Cardiac muscle cell (in vitro differentiated cells and primary cell): Measurements from ENCODE around the gene TAF4B. TPM values are rescaled to one million over a fixed set of nuclear protein-coding genes. Genes with fewer than 3 reads are reported as not detected.
"Not testable (repeated sequence)": the region's sequence is repeated elsewhere in the genome, so short reads cannot be mapped to it uniquely, and the experiment has no call there.

Source experiments
- DNase-seq, 2 donors: peaks; one replicate each; pipeline versions ENCODE4 v3.0.0 to v3.0.0-alpha.2; 2010 to 2017; ENCODE audit warnings: low read depth in 1 of 2, low spot score in 1 of 2
- H3K27ac ChIP-seq: fragments of 200-600 bp; sonication (generic); 2 replicates; pipeline ENCODE4 v1.5.1; 2016
- H3K27me3 ChIP-seq: fragments of 200-600 bp; sonication (generic); 2 replicates; pipeline ENCODE4 v1.6.0; 2016; ENCODE audit warnings: control low read depth
- H3K36me3 ChIP-seq: fragments of 200-600 bp; sonication (generic); 2 replicates; pipeline ENCODE4 v1.5.1; 2016; ENCODE audit warnings: control low read depth
- H3K4me1 ChIP-seq: fragments of 200-600 bp; sonication (generic); 2 replicates; pipeline ENCODE4 v1.8.1; 2017; ENCODE audit warnings: low read depth, mild to moderate bottlenecking, mixed run types
- H3K4me3 ChIP-seq: fragments of 200-600 bp; sonication (generic); 2 replicates; pipeline ENCODE4 v1.5.1; 2016; ENCODE audit warnings: mild to moderate bottlenecking
- H3K9me3 ChIP-seq: fragments of 200-600 bp; sonication (generic); 2 replicates; pipeline ENCODE4 v1.5.1; 2017; ENCODE audit warnings: low read depth, mild to moderate bottlenecking, control low read depth
- polyA plus RNA-seq: library from polyadenylated mRNA; unstranded; fragments of >200 nt; fragmentation: Nextera tagmentation; extraction: Ambion mirVana; gene quantifications from 2 replicates; pipeline ENCODE4 v1.2.1, GENCODE V29; 2016
- total RNA-seq: library from RNA; depleted of rRNA; stranded (reverse); fragments of >200 nt; gene quantifications from 2 replicates; pipeline ENCODE4 v1.2.3, GENCODE V29; 2016
- TF ChIP-seq, protein P1 (sequence below): IDR thresholded peaks from 2 replicates; pipeline ENCODE4 v1.5.1; 2012; ENCODE audit warnings: low read depth, mild to moderate bottlenecking, low read length

TAF4B gene
- total and polyA plus RNA-seq, 2 experiments from 2014 or later, result 1.5 to 8.2 TPM

- Histone ChIP-seq H3K27me3 (no peaks in the 10 kb centered on the region), H3K4me1 (no peaks in the 10 kb centered on the region), H3K27ac (no peak overlapping the region), H3K9me3 (no peaks in the 10 kb centered on the region), H3K4me3 (no peak overlapping the region), H3K36me3 (no peaks in the 10 kb centered on the region)
- TF ChIP-seq, protein P1, sequence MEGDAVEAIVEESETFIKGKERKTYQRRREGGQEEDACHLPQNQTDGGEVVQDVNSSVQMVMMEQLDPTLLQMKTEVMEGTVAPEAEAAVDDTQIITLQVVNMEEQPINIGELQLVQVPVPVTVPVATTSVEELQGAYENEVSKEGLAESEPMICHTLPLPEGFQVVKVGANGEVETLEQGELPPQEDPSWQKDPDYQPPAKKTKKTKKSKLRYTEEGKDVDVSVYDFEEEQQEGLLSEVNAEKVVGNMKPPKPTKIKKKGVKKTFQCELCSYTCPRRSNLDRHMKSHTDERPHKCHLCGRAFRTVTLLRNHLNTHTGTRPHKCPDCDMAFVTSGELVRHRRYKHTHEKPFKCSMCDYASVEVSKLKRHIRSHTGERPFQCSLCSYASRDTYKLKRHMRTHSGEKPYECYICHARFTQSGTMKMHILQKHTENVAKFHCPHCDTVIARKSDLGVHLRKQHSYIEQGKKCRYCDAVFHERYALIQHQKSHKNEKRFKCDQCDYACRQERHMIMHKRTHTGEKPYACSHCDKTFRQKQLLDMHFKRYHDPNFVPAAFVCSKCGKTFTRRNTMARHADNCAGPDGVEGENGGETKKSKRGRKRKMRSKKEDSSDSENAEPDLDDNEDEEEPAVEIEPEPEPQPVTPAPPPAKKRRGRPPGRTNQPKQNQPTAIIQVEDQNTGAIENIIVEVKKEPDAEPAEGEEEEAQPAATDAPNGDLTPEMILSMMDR, result no peak
- no peak for DNase-seq
These were observed 149.9 kb downstream of the TAF4B start for GRCh38 chr18:26376105-26376504.

DNA sequence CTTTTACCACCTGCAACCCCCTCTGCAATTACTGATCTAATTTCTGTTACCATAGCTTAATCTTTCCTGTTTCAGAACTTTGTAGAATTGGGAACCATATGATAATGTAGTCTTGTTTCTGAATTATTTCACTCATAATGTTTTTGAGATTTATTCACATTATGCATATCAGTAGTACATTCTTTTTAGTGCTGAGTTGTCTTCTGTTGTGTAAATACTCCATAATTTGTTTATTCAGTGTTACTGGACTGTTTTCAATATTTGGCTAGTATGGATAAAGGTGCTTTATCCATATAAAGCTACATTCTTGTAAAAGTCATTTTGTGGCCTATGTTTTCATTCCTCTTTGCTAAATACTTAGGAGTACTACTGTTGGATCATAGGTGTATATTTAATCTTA lies 152.5 kb downstream of the TAF4B start:
- TF ChIP-seq, protein P1, result no peak
- Histone ChIP-seq H3K4me3 (no peak overlapping the region), H3K9me3 (no peaks in the 10 kb centered on the region), H3K36me3 (no peaks in the 10 kb centered on the region), H3K4me1 (no peaks in the 10 kb centered on the region), H3K27me3 (no peaks in the 10 kb centered on the region), H3K27ac (no peak overlapping the region)
- no peak for DNase-seq

DNA sequence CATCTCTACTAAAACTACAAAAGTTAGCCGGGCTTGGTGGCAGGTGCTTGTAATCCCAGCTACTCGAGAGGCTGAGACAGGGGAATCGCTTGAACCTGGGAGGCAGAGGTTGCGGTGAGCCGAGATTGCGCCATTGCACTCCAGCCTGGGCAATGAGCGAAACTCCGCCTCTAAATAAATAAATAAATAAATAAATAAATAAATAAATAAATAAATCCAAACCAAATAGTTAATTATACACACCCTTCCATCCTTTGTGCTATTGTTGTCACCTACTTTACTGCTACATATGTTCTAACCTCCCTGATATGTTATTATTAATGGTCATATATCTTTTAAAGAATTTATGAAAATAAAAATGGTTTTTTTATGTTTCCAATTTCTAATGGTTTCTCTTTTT lies 155.3 kb downstream of the TAF4B start:
- H3K9me3 ChIP-seq, H3K27me3 ChIP-seq: not testable (repeated sequence)

GRCh38 chr18:26383454-26384270 lies 157.4 kb downstream of the TAF4B start:
- Histone ChIP-seq H3K27me3 (no peaks in the 10 kb centered on the region), H3K4me3 (no peak overlapping the region), H3K36me3 (no peaks in the 10 kb centered on the region), H3K27ac (no peak overlapping the region), H3K9me3 (no peaks in the 10 kb centered on the region), H3K4me1 (peaks cover 9% of the 10 kb centered on the region)
- TF ChIP-seq, protein P1, result peak; percentile 68
- peak; percentile 55 to 83 for DNase-seq

More for the DNA sequence above, 155.3 kb downstream of the TAF4B start:
- H3K27ac ChIP-seq, H3K4me1 ChIP-seq, H3K4me3 ChIP-seq, H3K36me3 ChIP-seq, DNase-seq: not testable (repeated sequence)

- DNase-seq, result peak; percentile 8 to 92
- no peak overlapping the region for H3K27ac ChIP-seq
These were observed 159.8 kb downstream of the TAF4B start for GRCh38 chr18:26386002-26386401.

DNA sequence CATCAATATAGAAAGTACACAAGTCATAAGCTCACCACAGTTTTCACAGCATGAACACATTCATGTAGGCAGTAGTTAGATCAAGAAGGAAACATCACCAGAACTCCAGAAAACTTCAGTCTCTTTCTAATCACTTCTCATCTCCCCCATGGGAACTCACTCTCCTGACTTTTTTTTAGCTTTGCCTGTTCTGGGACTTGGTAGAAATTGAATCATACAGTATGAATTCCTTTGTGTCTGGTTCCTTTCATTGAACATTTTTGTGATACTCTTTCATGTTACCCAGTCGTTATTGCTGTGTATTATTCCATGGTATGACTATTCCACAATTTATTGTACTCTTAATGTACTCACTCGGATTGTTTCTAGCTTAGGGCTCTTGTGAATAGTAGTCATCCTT lies 160.2 kb downstream of the TAF4B start:
- no peak overlapping the region for H3K27ac ChIP-seq
- no peaks in the 10 kb centered on the region for H3K27me3 ChIP-seq
- no peaks in the 10 kb centered on the region for H3K9me3 ChIP-seq
- peaks cover 9% of the 10 kb centered on the region for H3K4me1 ChIP-seq
- peak in 1 of 2 donors; percentile 60 for DNase-seq
- TF ChIP-seq, protein P1, result no peak
- no peaks in the 10 kb centered on the region for H3K36me3 ChIP-seq
- no peak overlapping the region for H3K4me3 ChIP-seq

More at GRCh38 chr18:26386002-26386401, 159.8 kb downstream of the TAF4B start:
- TF ChIP-seq, protein P1, result peak; percentile 17
- no peak overlapping the region for H3K4me3 ChIP-seq
- H3K27me3 ChIP-seq, result no peaks in the 10 kb centered on the region
- H3K9me3 ChIP-seq, result no peaks in the 10 kb centered on the region
- peaks cover 9% of the 10 kb centered on the region for H3K4me1 ChIP-seq
- no peaks in the 10 kb centered on the region for H3K36me3 ChIP-seq
